HG03139 (cell line): ENCODE results near the gene CATSPERZ.

Experiments used
- ATAC-seq: cut with Tn5 transposase; IDR thresholded peaks from one replicate; pipeline ENCODE4 v1.9.1; 2021; ENCODE audit not compliant: unreplicated experiment

Gene CATSPERZ

DNA sequence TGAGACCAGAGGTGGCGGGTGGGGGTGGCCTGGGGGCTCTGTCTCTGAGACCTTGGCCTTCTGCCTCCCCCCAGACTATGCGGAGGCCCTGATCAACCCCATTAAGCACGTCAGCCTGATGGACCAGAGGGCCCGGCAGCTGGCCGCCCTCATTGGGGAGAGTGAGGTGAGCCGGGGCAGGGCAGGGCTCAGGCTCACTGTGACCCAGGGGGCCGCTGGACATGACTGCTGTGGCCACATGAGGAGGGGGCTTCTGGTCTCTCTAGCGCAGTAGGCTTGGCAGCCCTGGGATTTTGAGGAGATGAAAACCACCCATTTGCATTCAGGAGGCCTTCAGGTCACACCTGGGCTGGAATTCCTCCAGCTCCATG, 36.2 kb upstream of the CATSPERZ start:
- no peak for ATAC-seq

DNA sequence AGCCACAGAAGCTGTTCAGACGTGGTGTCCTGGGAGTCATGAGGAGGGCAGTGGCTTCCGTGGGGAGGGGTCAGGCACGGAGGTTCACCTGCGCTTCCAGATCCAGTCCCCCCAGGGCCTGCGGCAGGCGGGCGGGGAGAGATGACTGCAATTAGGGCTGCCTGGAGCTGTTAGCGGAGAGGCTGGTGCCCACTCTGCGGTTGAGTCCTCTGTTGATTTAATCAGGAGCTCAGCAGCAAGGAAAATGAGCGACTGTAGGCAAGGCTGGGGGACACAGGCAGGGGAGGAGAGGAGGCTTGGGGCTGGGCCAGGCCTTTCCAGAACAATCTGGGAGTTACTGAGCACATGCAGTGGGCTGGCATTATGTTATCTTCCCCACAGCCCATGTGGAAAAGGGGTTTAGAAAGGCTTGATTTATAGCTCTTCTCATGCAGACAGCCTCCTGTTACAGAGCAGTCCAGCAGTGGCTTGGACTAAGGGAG, 35.7 kb upstream of the CATSPERZ start:
- no peak for ATAC-seq

DNA sequence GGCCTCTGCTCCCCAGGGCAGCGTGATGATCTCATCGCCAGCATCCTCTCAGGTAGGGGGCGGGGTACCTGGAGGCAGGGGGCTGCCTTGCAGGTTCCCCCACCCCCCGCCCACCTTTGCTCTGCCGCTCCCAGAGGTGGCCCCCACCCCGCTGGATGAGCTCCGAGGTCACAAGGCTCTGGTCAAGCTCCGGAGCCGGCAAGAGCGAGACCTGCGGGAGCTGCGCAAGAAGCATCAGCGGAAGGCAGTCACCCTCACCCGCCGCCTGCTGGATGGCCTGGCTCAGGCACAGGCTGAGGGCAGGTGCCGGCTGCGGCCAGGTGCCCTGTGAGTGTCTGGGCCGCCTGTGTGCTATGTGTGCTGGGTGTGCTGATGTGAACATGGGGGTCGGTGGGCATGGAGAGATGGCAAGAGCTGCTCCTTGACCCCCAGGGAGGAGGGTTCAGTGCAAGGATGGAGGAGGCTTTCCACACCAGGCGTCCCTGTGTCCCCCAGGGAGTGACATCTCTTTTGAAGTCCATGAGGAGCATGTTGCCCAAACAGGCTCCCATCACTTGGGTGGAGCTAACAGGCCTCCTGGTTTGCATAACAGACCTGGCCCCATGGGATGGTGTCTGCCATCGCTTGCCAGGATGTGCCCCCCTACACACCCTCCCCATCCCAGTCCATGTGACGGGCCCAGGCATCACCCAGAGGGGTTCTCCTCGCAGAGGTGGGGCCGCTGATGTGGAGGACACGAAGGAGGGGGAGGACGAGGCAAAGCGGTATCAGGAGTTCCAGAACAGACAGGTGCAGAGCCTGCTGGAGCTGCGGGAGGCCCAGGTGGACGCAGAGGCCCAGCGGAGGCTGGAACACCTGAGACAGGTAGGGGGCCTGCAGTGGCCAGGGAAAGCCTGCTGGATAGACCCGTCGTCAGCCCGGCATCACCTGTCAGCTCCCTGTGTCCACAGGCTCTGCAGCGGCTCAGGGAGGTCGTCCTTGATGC, 34.7 kb upstream of the CATSPERZ start:
- no peak for ATAC-seq

DNA sequence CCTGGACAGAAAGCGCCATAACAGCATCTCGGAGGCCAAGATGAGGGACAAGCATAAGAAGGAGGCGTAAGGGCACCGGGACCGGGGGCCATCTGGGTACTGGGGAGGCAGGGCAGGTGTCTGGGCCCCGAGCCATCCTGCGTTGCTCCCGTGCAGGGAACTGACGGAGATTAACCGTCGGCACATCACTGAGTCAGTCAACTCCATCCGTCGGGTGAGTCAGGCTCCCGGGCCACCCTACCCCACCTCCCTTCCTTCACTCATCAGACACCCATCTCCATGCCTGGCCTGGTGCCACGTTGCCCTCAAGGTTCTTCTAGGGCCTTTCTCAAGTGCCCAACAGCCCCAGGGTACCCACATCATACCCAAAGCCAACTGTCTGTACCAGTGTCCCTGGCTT, 33.8 kb upstream of the CATSPERZ start:
- ATAC-seq, result no peak

DNA sequence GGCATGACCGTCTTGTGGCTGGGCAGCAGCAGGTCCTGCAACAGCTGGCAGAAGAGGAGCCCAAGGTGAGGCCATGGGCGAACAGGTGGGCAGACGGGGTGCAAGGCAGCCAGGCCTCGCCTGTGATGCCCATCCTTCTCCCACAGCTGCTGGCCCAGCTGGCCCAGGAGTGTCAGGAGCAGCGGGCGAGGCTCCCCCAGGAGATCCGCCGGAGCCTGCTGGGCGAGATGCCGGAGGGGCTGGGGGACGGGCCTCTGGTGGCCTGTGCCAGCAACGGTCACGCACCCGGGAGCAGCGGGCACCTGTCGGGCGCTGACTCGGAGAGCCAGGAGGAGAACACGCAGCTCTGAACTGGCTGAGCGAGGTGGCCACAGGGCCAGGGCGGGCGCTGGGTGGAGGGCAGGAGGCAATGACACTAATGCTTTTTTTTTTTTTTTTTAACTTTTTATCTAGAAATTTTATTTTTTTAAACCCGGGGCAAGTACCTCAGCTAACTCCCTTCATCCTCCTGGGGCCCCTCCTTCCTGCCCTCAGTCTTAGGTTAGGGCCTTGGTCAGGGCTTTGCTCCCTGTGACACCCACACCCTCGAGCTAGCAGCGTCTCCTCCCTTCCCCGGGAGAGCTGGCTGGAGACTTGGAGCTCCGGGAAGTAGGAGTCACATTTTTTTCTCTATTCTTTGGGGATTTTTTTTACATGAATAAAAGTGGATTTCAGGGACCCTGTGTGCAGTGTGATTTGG, 32.8 kb upstream of the CATSPERZ start:
- ATAC-seq, result no peak

DNA sequence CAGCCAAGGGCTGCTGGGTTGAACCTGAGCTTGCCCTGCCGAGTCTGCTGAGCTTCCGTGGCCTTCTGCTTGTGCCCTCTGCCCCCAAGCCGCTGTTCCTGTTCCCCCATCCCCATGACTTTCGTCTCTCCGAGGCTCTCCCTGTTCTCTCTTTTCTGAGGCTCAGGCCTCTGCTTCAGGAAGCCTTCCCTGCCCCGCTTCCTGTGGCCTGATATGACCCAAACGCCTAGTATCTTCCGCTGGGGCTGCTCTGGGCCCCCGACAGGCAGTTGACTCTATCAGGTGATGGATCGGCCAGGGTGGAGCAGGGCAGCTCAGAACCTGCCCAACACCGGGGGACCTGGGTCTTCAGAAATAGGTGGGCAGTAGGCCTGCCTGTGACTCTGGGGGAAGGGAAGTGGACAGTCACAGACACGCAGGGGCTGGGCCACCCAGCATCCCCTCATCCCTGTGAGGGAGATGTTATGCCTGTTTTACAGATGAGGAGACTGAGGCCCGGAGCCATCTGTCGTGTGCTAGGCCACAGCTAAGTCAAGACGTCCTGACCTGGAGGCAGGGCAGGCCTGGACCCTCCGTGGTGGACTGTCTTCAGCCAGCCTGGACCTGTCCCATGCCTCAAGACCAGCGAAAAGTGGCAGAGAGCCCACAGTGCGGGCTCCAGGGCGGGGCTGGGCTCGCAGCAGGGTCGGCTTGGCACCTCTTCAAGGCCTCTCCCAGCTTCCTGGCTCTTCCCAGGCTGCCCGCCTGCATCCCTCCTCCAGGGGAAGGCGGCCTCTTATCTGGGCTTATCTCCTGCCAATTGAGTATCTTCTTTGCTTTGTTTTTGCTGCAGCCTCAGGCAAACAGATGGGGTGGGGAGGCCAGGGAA, 31.9 kb upstream of the CATSPERZ start:
- no peak for ATAC-seq

DNA sequence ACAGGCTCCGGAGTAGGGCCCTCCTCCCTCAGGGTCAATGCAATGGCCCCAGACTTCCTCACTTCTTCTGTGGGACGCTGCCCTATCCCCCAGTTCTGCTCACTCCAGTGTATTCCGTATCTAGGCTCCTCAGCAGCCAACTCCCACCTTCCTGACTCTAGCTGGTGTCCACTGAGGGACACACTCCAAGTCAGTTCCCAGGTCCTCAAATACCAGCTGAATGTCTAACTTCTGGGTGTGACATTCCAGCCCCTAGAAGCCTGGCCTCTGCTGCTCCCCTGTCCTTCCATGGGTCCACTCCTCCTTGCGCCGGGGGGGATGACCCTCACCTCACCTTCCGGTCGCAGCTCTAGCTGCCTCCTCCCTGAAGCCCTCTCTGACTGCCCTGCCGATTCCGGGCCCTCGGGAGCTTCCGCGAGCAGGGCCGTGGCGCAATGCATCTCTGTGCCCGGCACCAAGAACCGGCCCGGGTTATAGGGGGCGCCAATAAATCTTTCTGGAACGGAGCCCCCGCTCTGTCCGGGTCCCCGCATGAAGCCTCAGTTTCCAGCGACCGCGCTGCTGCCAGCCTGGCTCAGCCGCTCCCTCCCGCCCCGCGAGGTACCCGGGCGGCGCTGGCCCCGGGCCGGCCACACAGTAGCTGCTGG, 31.1 kb upstream of the CATSPERZ start:
- ATAC-seq, result no peak

DNA sequence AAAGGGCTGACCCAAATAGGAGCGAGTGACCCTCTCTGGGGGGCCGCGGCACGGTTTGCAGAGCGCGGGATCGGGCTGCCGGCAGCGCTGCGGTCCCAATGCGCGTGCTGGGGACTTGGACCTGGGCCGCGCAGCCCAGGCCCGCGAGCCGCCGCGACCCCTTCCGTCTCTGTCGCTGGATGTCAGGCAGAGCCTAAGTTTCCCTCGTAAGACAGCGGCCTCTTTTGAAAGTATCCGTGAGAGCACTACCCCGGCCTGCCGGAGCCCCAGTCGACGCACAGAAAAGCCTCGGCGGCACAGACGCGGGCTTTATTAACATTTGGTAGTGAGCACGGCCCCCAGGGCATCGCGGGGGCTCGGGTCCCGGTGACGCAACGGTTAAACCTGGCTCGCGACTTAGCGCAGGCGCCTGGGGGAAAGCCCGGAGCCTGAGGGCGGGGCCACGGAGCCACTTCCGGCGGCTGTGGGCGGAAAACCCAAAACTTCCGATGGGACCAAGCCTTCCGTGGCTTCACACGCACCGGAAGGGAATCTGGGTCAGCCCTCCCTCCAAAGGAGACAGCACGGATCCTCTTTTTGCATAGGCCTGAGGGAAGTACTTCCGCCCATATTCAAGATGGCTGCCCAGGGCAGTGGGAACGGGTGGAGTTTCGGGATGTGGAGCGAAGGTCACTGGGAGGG, 30.5 kb upstream of the CATSPERZ start:
- ATAC-seq, result peak; percentile 56

DNA sequence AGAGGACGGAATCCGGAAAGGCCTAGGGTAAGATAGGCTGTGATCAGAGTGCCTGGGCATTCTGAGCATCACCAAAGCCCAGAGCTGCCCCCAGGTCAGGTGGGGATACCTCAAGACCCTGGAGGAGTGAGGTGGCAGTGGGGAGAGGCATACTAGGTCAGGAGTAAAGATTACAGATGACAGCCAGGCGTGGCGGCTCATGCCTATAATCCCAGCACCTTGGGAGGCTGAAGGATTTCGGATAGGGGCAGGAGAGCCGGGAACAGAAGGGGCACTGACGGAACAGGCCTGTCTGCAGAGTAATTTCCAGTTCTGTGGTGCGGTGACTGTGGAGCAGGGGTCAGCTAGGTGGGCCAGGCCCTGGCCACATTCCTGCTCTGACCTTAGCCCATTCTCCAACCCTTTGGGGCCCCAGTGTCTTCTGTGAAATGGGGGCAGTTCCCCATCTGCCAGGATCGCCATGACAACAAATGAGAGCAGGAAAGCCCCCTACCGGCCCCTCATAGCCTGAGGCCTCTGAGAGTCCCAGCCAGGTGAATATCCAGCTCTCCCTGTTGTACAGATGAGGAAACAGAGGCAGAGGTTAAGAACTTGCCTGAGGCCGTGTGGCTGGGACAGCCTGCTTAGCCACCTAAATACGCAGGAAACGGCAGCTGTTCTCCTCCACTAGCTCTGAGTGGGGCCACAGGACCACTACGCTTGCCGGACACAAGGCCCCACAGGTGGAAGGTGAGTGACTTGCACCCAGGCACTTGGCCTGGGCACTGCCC, 24.9 kb upstream of the CATSPERZ start:
- no peak for ATAC-seq

DNA sequence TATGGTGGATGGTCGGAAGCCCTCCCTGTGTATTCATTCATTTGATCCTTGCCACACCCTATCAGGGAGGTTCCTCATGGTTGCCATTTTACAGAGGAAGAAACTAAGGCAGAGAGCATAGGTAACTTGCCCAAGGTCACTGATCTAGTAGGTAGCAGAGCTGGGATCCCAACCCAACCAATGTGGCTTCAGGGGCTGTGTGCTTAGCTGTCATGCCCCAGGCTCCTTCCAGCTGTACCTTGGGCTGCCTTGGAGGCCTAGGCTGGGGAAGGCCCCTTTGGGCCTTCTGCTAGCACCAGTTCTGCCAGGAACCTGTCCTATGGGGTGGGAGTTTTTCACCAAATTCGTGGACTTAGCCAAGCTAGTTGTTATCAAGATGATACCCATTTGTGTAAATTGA, 24.3 kb upstream of the CATSPERZ start:
- ATAC-seq, result no peak

DNA sequence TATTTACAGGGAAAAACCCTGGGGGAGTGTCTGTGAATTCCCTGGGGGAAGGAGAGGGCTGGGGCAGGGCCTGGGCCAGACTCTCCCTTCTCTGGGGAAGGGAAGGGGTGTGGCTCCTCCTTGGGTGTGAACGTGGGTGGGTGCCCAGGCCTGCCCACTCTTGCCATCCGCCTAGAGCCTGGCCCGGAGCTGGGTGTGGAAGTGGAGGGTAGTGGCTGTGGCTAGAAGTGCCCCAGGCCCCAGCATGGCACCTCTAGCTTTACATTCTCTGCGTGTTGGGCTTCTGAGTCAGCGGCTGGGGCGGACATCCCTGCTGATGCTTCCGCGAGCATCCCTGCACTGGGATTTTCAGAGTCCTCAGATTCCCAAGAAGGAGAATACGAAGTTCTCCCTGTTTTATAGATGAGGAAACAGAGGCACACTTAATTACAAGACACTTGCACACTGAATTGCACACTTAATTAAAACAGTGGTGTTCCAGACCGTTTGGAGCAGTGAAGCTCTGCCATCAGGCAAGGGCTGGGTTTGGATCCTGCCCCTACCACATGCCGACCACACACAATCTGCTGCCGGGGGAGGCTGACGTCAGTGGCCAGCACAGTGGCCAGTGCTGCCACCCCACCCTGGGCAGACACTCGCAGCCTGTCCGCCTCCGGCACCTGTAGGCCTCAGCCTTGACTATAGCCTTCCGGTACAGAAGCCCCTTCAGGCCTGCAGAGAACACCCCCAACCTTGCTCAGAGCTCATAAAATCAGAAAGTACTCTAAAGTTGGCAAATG, 23.3 kb upstream of the CATSPERZ start:
- no peak for ATAC-seq

DNA sequence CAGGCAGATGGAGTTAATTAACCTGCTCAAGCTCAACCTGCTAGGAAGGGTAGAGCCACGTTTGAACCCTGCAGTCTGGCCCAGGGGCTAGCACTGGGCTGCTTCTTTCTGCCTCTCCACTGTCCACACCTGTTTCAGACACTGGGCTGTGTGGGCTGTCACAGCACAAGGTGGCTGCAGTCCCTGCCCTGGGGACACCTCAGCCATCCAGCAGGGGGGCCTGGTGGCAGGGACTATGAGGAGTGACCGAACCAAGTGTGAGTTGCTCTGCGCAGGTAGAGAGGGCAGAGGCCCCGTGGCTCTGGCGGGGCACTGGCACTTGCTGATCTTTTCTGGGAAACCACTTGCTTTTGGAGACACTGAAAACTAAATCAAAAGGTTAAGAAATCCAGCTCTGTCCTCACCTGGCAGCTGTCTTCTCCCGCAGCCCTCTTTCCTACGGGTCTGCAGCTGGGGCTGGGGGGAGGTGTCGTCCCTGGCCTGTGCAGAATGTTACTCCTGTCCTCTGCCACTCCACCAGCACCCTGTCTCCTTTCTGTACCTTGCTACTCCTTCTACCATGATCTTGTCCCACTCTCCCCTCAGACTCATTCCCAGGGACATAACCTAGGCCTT, 21.5 kb upstream of the CATSPERZ start:
- no peak for ATAC-seq

DNA sequence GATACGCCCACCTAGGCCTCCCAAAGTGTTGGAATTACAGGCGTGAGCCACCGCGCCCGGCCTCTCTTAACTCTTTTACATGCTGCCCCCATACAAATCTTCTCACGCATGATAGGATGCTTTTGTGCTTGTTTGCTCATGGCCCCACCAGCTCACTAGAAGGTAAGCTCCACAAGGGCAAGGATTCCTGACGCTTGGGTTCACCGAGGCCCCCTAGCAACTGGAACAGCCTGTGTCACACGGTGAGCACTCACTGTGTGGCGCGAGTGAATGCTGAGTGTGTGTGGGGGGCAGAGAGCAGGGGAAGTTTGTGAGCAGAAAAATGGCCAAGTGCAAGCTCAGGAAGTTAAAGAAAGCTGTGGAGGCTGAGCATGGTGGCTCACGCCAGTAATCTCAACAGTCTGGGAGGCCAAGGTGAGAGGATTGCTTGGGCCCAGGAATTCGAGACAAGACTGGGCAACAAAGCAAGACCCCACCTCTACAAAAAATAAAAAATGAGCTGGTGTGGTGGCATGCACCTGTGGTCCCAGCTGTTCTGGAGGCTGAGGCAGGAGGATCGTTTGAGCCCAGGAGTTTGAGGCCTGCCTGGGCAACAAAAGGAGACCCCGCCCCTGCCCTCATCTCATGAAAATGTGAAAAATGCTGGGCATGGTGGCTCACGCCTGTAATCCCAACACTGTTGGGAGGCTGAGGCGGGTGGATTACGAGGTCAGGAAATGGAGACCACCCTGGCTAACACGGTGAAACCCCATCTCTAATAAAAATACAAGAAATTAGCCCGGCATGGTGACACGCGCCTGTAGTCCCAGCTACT, 18.0 kb upstream of the CATSPERZ start:
- ATAC-seq, result no peak

DNA sequence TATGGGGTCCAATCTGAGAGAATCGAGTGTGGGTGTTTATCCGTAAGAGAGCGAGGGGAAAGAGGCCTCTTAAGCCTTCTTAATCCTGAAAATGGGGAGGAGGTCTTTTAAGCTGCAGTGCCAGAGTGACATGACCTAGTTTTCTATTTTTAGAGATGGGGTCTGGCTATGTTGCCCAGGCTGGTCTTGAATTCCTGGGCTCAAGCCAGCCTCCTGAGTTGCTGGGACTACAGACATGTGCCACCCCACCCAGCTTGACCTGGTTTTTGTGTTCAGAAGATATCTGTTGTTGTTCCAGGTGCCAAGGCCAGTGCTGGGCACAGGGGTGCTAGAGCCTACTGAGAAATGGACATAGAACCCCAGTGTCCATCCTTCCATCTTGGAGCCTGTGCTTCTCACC, 17.1 kb upstream of the CATSPERZ start:
- no peak for ATAC-seq

DNA sequence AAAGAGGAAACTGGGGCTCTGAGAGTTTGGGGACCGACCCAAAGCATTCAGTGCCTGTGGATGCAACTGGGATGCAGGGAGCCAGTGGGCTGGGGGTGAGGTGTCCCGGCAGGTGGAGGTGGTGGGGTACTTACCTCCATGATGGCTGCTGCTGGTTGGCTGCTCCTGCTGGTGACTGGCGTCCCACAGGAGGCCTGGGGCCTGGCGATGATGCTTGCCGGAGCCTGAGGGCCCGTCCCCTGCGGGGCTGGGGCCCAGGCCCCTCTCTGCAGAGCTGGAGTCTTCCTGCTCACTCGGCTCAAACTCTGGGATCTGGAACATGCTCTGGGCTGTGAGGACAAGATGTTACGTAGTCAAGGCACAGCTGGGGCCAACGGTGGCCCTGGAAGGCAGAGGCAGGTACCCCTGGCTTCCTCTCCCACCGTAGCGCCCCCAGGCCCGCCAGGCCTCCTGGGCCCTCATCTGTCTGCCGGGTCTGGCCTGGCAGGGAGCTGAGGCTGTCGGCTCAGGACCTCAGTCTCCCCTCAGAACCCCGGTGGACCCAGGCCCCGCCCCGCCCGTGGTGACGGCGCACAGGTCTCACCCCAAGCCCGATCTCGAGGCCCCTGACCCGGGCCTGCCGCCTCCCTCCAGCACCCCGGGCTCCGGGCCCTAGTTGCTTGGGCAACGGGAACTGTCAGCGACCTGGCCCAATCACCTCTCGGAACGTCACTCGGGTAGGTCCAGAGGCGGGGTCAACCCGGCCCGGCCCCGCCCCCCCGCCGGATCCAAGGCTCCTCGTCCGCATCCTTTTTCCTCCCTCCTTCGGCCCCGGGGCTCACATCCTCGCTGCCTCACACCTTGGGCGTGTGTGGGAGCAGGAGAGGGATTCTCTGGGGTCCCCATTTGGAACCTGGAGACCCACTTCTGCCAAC, 15.9 kb upstream of the CATSPERZ start, which contains the start of gene BAD:
Gene BAD (minus strand): TSS at position 618 of the 914 bp plus-strand sequence. CDS start 297 bp downstream, at position 321.
- ATAC-seq, result peak; percentile 60
